Measurements from ENCODE around the gene APBA2.

APBA2 gene

DNA sequence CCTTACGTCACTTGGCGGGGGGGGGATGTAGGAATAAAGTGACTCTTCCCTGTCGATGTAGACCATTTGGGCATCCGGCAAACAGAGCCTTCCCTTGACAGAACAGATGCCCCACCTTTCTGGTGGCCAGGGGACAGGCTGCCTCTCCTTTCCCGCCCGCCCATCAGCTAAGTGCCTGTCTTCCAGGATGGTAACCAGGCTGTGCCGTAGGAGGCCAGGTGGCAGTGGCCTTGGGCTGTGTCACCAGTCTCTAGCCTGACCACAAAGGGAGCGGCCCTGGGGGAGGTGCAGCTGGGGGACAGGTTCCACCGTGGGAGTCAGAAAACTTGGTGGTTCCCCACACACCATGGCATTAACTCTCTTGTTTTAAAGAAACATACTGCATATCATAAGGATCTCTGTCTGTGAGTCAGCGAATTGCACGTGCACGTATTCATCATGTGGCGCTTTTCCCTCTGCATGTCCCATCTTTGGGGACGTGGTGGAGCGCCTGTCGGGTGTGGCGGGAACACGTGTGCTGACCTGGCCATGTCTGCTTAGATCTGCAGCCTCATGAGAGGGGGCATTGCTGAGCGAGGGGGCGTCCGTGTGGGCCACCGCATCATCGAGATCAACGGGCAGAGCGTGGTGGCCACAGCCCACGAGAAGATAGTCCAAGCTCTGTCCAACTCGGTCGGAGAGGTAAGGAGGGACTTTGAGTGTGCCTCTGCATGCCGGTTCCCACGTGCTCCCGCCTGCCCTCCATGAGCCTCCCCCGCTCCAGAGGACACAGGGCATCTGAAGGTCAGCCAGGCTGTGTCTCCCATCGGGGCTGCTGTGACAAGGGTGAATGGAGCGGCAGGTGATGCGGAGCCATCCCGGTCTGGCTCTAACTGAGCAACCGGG, 227.8 kb downstream of the APBA2 start:
- Mint-ChIP-seq H3K9me3 (no peaks in the 10 kb centered on the region), H3K4me1 (peaks cover 19% of the 10 kb centered on the region), H3K27ac (peak overlapping the region; percentile 38), H3K27me3 (no peaks in the 10 kb centered on the region), H3K36me3 (peaks cover 4% of the 10 kb centered on the region), H3K4me3 (peak overlapping the region; percentile 17)

DNA sequence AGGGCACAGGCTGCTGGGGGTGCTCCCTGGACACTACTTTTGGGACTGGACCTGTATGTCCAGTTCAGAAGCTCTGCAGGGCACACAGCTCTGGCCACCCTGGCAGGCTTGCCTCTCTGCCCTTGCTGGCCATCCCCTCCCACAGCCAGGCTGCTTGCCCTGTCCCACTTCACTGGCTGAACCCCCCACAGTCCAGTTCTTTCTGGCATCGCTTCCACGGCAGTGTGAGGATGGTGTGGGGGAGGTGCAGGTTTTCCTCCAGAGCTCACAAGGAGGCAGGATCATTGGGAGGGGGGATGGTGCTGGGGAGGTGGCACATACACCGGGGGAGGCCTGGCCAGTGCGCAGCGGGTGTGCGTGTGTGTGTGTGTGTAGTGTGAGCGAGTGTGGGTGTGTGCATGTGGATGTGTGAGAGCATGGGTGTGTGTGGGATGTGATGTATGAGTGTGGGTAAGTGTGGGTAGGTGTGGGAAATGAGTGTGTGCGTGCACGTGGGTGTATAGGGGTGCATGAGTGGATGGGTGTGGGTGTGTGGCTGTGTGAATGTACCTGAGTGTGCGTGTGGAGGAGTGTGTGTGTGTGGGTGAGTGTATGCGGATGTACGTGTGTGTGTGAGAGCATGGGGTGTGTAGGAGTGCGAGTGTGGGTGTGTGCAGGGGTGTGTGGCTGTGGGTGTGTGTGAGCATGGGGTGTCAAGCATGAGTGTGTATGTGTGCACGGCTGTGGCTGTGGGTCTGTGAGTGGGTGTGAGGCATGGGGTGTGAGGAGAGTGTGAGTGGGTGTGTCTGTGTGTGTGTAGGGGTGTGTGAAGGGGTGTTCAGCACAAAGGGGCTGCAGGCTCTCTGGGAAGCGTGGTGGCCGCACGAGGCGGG, 228.7 kb downstream of the APBA2 start:
- H3K27me3 Mint-ChIP-seq = no peaks in the 10 kb centered on the region
- peak overlapping the region; percentile 71 for H3K4me3 Mint-ChIP-seq
- no peaks in the 10 kb centered on the region for H3K9me3 Mint-ChIP-seq
- H3K4me1 Mint-ChIP-seq = peaks cover 19% of the 10 kb centered on the region
- H3K27ac Mint-ChIP-seq = peak overlapping the region; percentile 52
- peaks cover 4% of the 10 kb centered on the region for H3K36me3 Mint-ChIP-seq

DNA sequence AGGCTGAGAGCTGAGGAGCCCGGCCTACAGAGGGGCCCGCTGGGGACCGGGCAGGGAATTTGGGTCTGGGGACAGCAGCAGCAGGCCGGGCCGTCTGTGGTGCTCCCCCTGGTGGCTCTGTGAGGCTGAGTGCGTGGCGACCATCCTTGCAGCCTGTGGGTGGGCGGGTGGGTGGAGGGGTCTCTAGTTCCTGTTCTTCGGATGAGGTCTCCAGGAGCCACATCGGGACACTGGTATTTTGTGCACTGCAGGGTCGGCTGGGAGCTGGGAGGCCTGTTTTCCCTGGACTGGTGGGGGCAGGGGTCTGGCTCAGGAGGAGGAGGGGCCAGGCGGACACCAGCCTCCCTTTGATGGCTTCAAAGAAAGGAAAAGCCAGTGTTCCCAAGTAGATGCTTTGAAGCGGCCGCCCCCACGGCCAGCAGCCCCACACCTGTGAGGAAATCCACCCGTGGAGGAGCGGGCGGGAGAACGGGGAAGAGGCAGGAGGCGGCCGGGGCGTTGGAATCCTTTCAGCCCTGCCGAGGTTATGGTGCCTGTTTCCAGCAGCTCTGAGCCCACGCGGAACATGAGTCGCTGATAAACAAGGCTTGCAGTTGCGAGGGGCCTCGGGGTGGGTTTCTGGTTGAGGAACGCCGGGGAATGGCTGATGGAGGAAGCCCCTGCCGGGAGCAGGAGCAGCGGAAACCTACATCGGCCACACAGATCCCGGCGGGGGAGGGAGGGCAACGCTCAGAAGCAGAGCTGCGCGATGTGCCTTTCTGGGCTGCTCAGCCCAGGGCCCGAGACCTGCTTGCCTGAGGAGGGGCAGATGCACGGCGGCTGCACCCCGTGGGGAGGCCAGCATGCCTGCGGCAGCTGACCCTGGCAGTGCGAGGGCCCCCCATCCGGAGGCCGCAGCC, 229.6 kb downstream of the APBA2 start:
- H3K27ac Mint-ChIP-seq = no peak overlapping the region
- H3K4me3 Mint-ChIP-seq = peak overlapping the region; percentile 71
- H3K36me3 Mint-ChIP-seq = peaks cover 4% of the 10 kb centered on the region
- H3K9me3 Mint-ChIP-seq = no peaks in the 10 kb centered on the region
- H3K4me1 Mint-ChIP-seq = peaks cover 19% of the 10 kb centered on the region
- H3K27me3 Mint-ChIP-seq = no peaks in the 10 kb centered on the region

DNA sequence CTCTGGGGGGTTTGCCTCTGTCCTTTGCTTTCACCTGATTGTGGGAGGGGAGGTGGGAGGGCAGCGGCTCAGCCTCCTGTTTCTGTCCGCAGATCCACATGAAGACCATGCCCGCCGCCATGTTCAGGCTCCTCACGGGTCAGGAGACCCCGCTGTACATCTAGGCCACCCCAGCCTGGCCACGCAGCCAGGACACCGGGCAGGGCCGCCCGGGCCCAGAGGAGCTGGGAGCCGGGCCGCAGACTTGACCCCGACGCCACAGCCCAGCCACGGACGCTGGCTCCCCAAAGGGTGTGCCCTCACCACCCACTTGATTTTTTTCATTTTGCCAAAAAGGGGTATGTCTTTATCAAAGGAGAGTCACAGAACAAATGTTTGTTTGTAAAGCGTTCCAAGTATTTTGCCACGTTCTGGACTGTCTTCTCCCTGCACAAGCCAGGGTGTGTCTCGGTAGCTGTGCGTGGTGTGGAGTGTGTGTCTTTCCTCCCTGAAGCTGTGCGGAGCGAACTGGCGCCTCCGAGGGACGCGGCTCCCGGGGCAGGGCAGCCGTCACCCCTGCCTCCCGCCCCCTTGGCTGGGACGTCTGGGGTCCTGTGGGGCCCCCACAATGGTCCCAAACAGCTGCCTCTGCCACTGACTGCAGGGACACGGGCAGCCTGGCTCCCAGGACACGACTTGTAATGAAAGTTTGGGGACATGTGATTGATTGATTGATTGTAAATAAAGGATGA, 231.4 kb downstream of the APBA2 start:
- H3K9me3 Mint-ChIP-seq = no peaks in the 10 kb centered on the region
- no peak overlapping the region for H3K4me3 Mint-ChIP-seq
- H3K27ac Mint-ChIP-seq = no peak overlapping the region
- H3K4me1 Mint-ChIP-seq = peaks cover 19% of the 10 kb centered on the region
- no peaks in the 10 kb centered on the region for H3K27me3 Mint-ChIP-seq
- H3K36me3 Mint-ChIP-seq = peaks cover 4% of the 10 kb centered on the region

DNA sequence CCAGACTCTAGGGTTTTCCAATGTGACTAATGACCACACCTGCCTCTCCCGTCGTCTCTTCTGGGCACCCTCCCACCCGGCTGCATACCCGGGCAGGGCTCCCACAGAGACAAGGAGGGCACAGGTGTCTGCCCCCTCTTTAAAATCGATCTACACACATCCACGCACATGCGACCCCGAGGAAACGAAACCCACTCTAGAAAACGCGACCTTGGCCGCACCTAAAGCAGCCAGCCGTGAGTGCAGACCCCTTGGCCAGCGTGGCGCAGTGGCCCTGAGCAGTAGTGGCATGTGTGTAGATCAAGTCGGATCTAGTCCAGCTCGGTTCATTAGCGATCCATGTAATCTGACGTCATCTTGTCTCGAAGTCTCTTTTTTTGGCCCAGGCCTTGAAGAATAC, 232.0 kb downstream of the APBA2 start:
- Mint-ChIP-seq H3K36me3 (peaks cover 4% of the 10 kb centered on the region), H3K4me1 (peaks cover 15% of the 10 kb centered on the region), H3K27me3 (no peaks in the 10 kb centered on the region), H3K9me3 (no peaks in the 10 kb centered on the region), H3K27ac (no peak overlapping the region), H3K4me3 (no peak overlapping the region)

DNA sequence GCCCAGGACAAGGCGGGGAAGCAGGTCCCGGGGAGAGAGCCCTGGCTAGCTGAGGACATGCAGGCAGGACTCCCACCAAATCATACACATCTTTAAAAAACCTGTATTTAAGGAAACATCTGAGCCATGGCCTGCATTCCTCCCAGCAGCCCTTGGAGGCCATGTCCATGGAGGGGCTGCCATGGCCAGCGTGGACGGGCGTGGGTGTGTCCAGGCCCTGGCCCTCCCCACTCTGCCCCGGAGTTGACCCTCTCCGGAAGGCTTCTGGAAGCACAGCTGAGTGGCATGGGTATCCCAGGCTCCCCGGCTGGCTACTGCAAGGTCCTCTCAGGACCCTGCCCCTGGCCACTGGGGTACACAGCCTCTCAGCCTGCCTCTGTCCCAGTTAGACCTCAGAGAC, 234.1 kb downstream of the APBA2 start:
- H3K27me3 Mint-ChIP-seq = no peaks in the 10 kb centered on the region
- H3K4me1 Mint-ChIP-seq = peaks cover 2% of the 10 kb centered on the region

DNA sequence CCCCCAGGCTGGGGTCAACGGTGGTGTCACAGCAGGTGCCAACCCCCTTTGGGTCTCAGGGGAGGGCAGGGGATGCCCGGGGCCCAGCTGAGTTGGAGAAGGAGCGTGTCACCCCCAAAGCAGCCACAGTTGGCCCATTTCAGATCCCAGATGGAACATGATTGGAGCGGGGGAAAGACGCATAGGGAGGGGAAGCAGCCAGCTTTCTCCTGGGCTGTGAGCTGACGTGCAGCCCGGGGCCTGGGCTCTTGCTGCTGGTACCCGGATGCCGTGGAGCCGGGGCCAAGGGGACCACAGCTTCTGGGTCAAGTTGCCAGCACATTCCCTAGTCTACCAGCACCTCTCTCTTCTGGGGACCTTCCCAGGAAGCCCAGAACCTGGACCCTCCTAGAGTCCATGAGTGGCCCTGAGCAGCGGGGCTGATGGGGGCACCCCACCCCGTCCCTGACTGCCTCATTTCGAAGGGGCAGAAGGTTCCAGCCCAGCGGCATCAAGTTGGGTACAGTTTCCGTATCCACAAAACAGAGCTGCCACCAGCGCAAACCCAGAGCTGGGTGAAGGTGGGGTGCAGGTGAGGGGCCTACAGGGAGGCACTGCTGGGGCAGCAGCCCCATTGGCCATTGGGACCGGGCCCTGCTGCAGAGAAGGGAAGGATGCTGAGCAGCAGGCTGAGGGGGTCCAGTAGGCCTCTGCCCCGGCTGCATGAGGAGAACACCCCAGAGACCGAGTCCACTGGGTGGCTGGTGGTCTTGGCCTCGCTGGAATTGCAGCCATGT, 235.0 kb downstream of the APBA2 start:
- Mint-ChIP-seq H3K27ac (no peak overlapping the region), H3K4me3 (no peak overlapping the region), H3K4me1 (no peaks in the 10 kb centered on the region), H3K9me3 (no peaks in the 10 kb centered on the region), H3K27me3 (no peaks in the 10 kb centered on the region), H3K36me3 (no peaks in the 10 kb centered on the region)

More for the DNA sequence above, 234.1 kb downstream of the APBA2 start:
- H3K36me3 Mint-ChIP-seq = no peaks in the 10 kb centered on the region
- no peaks in the 10 kb centered on the region for H3K9me3 Mint-ChIP-seq
- no peak overlapping the region for H3K27ac Mint-ChIP-seq
- H3K4me3 Mint-ChIP-seq = no peak overlapping the region

DNA sequence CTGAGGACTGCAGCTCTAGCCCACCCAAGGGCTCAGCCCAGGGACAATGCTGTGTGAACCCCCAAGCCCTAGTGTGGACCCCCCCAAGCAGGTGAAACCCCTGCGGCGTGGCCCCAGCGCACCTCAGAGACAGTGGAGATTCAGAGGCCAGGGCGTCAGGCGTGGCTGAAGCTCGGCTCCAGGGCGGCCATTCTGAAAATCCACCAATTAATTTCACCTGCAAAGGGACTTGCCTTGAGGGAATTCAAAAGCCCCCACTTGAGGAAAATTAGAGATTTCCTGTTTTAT, 235.5 kb downstream of the APBA2 start:
- Mint-ChIP-seq H3K36me3 (no peaks in the 10 kb centered on the region), H3K4me3 (no peak overlapping the region), H3K27ac (no peak overlapping the region), H3K4me1 (no peaks in the 10 kb centered on the region), H3K9me3 (no peaks in the 10 kb centered on the region), H3K27me3 (no peaks in the 10 kb centered on the region)

DNA sequence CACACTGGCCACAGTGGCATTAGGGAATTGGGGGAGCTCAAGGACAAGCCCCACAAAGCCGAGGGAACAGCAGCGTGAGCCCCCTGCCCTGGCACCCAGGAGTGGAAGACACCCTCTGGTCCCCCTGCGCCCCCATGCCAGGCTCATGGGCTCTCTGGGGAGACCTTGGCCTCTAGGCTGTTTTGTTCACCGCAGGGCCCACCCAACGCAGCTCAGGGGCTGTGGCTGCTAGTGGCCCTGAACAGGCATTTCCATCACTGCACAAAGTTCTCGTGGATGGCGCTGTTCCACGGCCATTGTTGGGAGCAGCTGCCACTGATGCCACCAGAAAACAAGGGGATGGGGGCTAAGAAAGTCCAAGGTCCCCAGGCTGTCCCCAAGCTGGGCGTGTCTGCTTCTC, 236.1 kb downstream of the APBA2 start:
- no peaks in the 10 kb centered on the region for H3K9me3 Mint-ChIP-seq

DNA sequence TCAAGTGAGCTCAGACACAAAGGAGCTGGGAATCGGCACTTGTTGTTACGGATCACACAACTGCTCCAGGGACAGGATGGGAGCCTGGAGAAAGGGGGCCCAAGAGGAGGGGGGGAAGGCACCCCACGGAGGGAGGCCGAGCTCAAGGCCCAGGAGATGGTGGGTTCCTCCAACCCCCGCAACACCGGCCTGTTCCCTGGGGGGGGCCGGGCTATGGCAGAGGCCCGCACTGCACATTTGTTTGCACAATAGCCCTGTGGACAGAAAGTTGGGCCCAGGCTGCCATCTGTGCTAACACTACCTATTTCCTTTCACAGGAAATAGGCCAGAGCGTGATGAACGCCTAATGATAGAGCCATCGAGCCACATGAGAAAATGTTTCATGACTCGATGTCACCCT, 236.7 kb downstream of the APBA2 start:
- Mint-ChIP-seq H3K4me3 (no peak overlapping the region), H3K9me3 (no peaks in the 10 kb centered on the region), H3K4me1 (no peaks in the 10 kb centered on the region), H3K27me3 (no peaks in the 10 kb centered on the region), H3K36me3 (no peaks in the 10 kb centered on the region), H3K27ac (no peak overlapping the region)

More for the DNA sequence above, 236.1 kb downstream of the APBA2 start:
- Mint-ChIP-seq H3K27ac (no peak overlapping the region), H3K36me3 (no peaks in the 10 kb centered on the region), H3K4me3 (no peak overlapping the region), H3K4me1 (no peaks in the 10 kb centered on the region), H3K27me3 (no peaks in the 10 kb centered on the region)

DNA sequence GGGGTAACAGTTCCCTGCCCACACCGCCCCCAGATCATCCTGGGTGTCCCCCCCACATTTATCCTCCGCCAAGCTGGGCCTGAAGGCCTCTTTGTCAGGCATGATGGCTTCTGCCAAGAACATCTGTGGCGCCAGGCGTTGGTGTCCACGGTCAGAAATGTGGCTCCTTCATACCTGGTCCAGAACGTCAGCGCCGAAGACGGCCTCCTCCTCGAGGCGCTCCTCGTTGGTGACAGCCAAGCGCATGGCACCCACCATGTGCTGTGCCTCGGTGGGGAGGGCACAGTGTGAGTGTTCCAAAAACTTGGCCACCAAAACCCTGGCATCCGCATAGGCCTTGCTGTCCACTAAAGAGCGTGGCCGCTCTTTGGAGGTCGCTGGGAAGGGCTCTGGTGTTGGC, 237.4 kb downstream of the APBA2 start:
- no peak overlapping the region for H3K4me3 Mint-ChIP-seq
- H3K27ac Mint-ChIP-seq = no peak overlapping the region
- no peaks in the 10 kb centered on the region for H3K36me3 Mint-ChIP-seq
- no peaks in the 10 kb centered on the region for H3K9me3 Mint-ChIP-seq
- H3K27me3 Mint-ChIP-seq = no peaks in the 10 kb centered on the region
- no peaks in the 10 kb centered on the region for H3K4me1 Mint-ChIP-seq

DNA sequence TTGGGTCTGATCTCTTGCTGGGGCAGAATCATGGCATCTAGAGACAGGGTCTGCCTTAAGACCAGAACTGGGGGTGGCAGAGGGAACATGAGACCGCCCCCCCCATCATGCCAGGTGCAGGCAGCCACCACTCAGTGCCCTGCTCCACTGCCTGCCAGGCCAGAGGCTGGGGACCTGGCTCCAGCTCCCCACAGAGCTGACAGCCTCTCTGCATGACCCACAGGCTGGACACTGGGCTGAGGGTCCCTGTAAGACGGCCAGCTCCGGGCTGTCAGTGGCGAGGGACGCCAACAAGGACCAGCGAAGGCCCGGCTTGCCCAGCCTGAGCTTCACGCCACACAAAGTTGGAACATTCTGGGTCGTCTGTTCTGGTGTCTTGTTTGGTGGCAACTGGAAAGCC, 238.2 kb downstream of the APBA2 start:
- H3K4me1 Mint-ChIP-seq = no peaks in the 10 kb centered on the region
- H3K36me3 Mint-ChIP-seq = no peaks in the 10 kb centered on the region
- H3K4me3 Mint-ChIP-seq = no peak overlapping the region
- no peak overlapping the region for H3K27ac Mint-ChIP-seq
- H3K27me3 Mint-ChIP-seq = no peaks in the 10 kb centered on the region
- no peaks in the 10 kb centered on the region for H3K9me3 Mint-ChIP-seq

DNA sequence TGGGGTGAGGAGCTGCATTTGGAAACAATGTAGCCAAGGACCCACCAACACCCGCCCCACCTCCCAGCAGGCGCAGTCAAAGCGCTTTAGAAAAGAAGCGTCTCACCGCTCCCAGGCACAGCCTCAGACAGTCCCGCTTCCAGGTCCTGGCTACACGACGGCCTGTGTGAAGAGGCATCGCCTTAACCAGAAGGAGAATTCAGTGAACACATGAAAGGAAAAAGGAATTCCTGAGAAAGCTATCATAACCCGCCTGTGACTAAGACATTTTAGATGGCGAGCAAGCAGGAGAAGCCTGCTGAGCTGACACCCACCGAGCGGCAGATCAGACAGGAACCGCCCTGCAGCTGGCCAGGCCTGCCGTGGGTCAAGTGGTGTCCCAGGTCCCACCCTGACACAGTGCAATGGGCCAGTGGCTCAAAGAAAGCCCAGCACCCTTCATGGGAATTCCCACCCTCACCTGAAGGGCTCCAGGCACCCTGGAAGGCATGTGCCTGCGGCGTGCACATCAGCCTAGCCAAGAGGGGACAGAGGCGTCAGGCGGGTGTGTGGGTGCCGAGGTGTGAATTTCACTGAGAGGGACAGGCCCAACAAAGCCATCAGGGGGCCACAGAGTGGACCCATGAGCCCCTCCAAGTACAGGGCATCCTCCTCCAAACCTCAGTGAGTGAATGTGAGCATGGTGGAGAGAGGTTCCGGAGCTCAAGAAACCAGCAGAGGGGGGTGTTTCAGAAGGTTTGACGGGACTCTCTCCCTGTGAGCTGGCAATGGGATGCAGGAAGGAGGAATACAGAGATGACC, 239.0 kb downstream of the APBA2 start:
- Mint-ChIP-seq H3K27ac (no peak overlapping the region), H3K27me3 (no peaks in the 10 kb centered on the region), H3K9me3 (no peaks in the 10 kb centered on the region), H3K36me3 (no peaks in the 10 kb centered on the region), H3K4me1 (no peaks in the 10 kb centered on the region), H3K4me3 (no peak overlapping the region)
